Middle frontal gyrus (tissue), 1 donor: ENCODE measurements around the gene TBCCD1.
"Not testable (repeated sequence)": the region's sequence is repeated elsewhere in the genome, so short reads cannot be mapped to it uniquely, and the experiment has no call there.

Experiments
- DNase-seq: peaks from one replicate; pipeline ENCODE4 v3.0.0-alpha.2; 2015; ENCODE audit warnings: low spot score; ENCODE audit errors: extremely low spot score

TBCCD1 gene

DNA sequence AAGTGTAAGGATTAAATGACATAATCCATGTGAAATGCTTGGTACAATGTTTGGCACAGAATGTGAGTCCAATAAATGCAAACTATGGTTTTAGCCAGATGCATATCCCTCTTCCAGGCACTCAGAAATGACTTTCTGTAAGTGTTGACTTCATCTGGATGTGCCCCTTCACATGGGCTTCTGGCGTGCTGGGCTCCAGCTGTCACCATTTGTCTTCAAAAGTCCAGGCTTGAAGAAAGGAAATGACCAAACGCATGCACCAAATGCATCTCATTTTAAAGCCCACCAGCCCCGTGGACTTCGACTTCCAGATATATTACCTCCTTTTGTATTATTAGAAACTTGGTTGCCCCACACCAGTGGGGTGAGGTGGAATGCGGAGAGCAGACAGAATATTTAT, 46.7 kb downstream of the TBCCD1 start:
- DNase-seq = no peak

DNA sequence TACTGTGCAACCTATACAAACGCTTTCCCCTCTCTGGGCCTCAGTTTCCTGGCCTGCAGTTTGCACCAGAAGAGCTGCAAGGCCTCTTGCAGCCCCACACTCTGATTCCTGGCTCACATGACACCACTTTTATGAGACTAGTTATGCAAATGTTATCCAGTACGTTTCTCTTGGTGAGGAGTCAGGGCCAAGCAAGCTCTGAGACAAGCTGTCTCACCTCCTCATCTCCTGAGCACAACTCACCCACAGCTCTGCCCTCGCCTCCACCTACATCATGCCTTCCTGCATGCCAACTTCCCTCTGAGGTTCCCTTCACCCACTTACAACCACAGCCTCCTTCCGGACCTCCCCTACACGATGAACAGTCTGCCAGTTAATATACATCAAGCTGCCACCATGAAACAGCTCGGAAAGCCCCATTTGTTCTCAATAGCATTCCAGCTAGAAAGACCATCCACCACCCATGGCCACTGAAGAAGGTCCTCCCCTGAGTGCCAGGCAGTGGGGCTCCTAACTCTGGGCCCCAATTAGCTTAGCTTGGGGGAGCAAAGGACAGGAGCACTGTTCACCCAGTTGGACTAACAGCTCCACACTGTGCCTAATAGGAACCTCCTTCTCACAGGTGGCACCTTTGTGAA, 48.0 kb downstream of the TBCCD1 start:
- DNase-seq = no peak

DNA sequence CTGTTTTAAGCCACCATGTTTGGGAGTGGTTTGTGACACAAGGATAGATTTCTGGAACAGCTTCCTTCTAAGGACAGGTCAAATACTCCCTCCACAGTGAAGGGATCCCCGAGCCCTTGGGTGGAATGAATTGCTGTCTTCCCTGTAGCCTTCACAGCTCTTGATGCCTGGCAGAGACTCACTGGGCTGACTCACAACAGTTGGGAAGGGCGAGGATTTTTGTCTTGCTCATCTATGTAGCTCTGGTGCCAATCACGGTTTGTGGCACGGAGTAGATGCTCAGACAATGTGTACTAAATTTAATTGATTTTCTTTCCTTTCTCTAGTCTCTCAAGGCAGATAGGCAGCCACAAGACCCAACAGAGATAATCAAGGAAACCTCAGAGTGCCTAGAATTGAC, 49.9 kb downstream of the TBCCD1 start:
- DNase-seq = no peak

DNA sequence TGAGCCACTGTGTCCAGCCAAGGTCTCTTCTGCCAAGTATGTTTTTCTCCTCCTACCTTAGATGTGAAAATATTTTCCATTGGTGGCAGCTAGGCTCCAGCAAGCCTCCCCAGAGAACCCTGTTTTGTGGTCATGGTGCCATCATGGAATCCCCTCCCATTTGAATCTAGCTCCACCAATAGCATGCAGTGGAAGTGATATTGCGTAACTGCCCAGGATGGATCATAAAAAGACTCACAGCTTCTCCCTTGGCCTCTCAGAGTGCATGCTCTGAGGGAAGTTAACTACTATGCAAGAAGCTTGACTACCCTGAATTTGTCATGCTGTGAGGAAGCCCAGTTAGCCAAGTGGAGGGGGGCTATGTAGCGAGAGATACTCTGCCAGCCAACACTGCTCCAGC, 50.5 kb downstream of the TBCCD1 start:
- no peak for DNase-seq

DNA sequence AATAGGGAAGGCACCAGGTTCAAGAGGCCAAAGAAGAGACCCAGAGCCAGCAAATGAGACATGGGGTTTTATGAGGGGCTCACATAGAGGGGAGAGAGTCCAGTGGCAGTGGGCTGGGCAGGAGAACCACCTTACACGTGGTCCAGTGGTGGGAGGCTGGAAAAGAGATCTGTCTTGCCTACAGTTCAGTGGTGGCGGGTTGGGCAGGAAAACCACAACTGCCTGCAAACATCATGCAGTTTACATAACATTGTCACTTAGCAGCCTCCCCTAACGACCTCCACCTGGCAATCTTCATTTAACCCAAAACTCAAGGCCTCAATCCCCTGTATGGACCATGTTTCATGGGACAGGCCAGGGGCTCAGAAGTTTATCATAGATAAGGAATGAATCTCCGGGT, 52.0 kb downstream of the TBCCD1 start:
- no peak for DNase-seq

DNA sequence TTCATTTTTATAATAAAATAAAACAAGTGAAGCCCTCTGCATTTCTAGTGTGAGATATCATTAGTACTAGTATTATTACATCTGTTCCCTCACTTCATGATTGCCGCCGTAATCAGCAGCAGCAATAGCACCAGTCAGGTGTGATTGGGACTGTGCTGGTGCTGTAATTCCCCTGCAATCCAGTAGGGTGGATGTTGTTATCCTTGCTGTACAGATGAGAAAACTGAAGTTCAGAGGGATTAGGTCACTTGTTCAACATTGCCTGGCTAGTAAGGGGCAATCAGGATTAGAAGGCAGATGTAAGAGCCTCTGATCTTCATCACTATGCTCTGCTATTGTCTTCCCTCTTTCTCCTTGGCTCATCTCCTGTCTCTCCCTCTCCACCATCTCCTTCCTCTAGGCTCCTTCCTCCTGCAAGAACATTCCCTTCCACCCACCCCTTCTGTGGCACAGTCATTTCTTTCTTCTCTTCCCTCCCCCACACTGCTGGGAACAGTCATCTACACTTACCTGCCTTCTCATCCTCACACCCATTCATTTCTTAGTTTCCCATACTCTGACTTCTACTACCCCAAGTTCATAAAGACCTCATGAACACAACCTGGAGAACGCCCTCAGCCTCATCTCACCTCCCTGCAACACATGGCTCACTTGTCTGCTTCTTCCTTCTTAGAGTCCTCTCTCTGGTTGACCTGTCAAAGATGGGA, 52.7 kb downstream of the TBCCD1 start:
- no peak for DNase-seq

DNA sequence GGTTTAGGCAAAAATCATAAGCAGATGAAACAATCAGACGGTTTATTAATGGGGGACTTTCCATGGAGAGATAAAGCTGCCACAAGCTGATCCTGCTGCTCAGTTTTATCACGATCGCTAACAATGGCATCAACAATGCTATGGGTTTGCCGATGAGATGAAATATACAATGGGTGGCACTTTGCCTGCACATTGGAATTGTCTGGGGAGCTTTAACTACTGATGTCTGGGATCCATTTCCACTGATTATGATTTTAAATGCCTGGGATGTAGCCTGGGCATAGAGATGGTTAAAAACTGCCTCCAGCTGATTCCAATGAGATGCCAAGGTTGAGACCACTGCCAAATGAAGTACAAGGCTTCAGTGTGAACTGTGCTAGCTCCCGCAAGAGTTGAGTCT, 53.8 kb downstream of the TBCCD1 start:
- no peak for DNase-seq

DNA sequence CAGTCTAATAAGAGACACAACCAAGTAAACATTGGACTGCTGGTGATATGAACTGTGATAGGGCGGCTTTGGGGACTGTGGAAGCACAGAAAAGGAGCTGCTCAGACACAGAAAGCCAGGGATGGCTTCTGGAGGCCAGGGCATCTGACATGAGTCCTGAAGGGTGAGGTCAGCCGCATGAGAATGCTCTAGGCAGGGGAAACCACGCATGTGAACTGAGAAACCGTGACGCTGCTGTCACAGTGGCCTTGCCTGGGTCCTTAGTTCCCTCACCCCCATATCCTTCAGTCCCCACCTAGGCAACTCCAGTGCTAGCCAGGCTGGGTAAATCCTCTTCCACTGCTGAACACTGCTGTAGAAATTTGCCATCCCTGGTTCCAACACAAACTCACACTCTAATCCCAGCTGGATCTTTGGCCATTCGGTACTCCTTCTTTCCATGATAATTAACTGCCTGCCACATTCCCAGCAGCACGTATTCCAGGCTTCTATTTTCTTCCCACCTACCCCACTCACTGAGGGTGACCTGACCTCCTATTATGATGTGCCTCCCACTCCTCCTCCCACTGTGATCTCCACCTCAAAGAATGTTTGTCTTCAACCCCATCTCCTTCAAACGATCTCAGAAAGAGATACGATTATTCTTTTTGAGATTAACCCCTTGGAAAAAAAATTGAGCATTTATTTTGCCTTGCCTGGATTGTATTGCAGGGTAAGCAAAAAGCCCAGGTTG, 54.4 kb downstream of the TBCCD1 start:
- no peak for DNase-seq

DNA sequence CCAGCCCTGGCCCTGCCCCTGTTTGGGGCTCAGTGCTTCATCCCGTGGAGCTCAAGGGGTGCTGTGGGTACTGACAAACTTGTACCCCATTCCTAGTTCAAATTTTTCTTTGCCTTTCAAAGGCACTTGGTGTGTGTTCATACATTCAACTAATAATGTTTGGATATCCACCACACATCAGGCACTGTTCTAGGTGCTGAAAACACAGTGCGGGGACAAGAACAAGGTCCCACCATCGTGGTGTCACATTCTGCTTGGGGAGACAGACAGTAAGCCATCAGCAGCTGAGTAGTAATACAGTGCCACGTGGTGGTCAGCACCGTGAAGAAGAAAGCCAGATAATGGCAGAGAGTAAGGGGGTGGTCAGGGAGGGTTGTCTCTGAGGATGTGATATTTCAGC, 55.4 kb downstream of the TBCCD1 start:
- no peak for DNase-seq

DNA sequence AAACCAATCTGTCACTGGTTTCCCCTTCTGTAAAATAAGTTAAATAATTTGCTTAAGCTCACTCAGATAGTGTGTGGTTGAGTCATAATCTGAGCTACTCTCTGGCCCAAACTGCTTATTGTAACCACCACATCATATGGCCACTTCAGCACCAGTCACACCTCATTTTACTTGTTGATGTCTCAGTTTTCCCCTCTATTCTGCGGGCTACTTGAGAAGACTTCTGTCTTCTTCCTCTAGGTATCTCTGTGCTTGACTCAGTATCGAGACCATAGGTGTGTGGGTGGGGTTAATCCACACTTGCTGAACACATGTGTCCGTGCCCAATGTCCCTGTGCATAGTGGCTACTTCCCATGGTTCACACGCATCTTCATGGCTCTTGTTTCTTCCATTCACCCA, 55.9 kb downstream of the TBCCD1 start:
- no peak for DNase-seq

DNA sequence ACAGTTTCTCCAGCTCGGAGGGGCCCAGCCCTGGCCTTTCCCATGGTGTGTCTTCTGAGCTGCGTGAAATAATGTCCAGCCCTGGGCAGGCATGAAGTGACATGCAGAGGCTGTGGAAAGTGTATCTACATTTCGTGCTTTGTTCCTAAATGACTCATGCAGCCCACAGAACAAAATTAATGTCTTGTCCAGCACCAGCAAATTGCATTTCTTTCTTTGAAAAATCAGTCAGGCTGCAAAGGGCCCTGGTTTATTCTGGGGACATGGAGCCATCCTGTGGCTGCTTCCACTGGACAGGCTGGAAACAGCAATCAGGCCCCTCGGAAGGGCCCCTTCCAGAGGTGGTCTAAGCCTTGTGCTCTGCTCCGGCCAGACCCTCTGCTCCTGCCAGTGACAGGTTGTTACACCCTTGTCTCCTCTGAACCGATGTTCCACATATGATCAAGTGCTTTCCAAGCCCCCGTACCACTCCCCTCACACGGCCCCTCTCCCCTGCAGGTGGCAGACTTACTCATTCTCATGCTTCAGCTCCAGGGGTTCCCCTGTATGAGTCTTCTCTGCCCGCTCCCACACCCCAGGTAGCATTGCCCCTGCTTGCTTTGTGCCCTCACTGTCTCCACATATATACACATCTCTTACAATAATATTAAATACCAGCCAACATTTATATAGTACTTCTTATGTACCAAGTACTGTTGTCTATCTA, 56.6 kb downstream of the TBCCD1 start:
- no peak for DNase-seq

DNA sequence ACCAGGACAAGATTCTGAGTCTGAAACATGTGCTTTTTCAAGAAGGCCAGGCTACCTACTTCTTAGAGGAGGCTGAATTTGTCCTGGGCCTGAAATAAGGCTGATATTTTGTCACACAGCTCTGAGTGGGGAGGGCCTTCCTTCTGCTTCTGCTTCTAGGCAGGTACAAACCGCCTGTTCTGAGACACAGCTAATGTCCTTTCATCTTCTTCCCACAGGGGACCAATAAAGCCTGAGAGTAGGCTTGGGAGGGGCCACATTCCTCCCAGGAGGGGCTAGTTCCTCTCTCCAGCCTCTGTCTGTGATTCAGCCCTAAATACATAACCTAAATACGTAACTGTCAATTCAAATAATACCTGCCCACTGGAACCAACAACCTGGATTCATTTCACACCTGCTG, 57.7 kb downstream of the TBCCD1 start:
- no peak for DNase-seq

DNA sequence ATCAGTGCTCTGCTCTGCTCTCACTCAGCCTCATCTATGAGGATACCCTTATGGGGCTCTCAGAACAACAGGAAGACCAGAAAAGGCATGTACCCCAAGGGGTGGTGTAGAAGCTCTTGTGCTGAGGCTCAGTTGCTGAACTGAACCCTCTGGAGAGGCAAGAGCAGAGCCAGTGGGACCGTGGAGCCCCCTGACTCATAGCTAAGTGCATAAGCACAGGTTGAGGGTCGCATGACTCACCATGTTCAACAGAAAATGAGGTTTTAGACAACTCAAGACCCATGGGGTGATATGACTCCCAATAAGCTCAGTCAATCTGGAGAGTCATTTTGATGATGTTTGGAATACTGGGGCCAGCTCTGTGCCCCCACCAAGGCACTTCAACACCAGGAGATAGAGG, 60.3 kb downstream of the TBCCD1 start:
- no peak for DNase-seq

DNA sequence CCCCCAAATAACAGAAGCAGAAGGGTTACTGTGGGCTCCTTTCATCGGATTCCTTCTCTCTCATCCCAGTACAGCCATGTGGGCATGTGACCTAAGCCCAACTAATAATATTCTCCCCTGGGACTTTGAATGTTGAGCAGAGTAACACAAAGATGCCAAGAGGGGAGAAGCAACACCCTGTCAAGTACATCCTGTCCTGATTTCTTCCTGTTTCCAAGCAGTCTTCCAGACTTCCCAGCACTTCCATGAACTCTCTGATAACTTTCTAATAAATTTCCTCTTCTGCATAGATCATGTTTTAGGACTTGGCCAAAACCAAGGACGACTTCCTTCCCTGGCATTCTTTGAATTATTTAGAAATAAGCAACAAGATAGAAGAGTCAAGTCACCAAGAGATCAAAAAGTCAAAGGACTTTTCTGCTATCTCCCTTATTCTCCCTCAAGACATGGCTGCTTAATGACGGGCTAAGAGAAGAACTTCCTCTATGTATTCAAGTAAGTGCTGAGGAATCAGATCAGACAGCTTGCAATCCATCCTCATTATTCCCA, 60.9 kb downstream of the TBCCD1 start:
- no peak for DNase-seq

DNA sequence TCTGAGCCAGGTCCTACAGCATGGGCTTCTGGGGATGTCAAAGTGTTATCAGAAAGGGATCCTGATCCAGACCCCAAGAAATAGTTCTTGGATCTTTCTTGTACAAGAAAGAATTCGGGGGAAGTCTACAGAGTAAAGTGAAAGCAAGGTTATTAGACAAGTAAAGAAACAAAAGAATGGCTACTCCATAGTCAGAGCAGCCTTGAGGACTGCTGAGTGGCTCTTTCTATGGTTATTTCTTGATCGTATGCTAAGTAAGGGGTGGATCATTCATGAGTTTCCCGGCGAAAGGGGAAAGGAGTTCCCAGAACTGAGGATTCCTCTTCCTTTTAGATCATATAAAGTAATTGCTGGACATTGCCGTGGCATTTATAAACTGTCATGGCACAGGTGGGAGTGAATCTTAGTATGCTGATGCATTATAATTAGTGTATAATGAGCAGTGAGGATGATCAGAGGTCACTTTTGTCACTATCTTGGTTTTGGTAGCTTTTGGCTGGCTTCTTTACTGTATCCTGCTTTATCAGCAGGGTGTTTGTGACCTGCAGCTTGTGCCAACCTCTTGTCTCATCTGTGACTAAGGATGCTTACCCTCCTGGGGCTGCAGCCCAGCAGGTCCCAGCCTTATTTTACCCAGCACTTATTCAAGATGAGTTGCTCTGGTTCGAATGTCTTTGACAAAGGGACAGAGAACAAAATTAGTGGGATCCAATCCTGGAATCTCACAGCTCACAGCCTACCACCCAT, 64.0 kb downstream of the TBCCD1 start:
- DNase-seq = no peak

DNA sequence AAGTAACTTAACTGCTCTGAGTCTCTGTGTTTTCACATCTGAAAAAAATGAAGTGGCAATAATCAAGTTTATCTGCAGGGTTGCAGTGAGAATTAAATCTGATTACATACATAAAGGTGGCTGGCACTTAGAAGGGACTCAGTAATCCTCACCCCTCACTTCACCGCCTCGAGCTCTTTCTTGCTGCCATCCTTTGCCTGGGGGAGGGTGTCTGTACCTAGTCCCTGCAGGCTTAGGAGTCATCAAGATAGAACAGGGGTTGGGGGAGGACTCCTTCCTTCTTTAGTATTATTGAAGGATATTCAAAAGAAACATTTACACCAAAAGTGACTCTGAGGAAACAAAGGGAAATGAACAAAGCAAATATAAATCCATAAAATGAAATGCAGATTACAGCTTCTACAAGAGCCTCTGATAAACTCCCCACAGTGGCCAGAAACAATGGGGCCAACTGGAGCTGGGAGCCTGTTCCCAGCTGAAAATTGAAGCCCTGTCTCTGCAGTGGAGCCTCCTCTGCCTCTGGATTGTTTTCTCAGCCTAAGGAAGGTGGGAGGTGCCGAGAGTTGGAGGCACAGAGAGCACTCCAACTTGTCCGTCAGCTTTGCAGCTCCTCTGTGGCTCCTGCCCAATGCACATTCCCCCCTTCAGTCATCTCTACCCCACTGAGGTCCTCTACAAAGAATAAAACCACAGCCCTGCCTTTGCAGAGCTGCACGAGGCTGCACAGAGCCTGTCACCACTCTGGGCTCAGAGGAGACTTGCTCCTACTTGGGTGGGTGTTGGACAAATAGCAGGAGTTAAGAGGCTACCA, 64.8 kb downstream of the TBCCD1 start:
- DNase-seq = no peak

DNA sequence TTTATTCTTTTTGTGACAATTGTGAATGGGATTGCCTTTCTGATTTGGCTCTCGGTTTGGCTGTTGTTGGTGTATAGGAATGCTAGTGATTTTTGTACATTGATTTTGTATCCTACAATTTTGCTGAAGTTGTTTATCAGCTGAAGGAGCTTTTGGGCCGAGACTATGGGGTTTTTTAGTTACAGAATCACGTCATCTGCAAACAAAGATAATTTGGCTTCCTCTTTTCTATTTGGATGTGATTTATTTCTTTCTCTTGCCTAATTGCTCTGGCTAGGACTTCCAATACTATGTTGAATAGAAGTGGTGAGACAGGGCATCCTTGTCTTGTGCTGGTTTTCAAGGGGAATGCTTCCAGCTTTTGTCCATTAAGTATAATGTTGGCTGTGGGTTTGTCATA, 67.2 kb downstream of the TBCCD1 start:
- not testable (repeated sequence) for DNase-seq

DNA sequence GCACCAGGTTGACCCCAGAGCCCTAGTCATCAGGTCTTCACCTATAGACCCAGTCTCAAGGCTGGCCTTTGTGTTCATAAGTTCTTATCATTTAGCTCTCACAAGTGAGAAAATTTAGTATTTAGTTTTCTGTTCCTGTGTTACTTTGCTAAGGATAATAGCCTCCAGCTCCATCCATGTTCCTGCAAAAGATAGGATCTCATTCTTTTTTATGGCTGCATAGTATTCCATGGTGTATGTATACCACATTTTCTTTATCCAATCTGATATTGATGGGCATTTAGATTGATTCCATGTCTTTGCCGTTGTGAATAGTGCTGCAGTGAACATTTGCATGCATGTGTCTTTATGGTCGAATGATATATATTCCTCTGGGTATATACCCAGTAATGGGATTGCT, 69.1 kb downstream of the TBCCD1 start:
- not testable (repeated sequence) for DNase-seq

DNA sequence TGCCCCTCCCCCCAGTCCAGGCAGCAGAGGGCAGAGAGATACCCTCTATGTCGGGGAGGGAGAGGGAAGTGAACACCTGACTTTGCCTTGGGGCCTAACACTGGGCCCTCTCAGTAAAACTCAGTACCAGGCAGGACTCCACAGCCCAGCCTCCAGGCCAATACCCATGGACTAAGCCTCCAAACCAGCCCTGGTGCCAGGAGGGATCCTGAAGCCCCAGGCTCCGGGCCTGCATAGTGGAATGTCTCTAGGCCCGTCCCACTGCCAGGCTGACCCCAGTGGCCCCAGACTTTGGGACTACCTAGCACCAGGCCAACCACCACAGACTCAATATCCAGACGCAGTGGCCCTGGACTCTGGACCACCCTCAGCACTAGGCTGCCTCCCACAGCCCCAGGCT, 69.5 kb downstream of the TBCCD1 start:
- no peak for DNase-seq

DNA sequence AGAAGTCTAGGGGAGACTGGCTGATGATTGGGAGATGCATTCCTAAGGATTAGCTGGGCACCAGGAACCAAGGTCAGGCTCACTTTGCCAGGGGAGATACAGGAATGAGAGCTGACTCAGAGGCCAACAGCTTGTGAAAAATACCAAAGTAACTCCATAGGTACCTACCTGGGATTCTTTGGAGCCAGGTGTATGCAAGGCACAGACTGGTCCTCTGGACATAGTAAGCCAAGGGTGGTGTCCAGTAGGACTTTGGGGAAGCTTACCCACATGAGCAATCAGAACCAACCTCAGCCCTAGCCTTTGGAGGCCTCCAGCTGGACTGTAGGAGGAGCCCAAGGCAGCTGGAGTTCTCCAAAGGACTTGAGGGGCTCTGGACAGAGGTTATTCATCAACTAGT, 70.5 kb downstream of the TBCCD1 start:
- no peak for DNase-seq
